T-helper 22 cell (primary cell): ENCODE results near the gene HRH1.
"Not testable (repeated sequence)": the region's sequence is repeated elsewhere in the genome, so short reads cannot be mapped to it uniquely, and the experiment has no call there.

ENCODE experiments used
- DNase-seq: peaks from one replicate; pipeline ENCODE4 v3.0.0-alpha.2; 2020; ENCODE audit warnings: low read depth

The HRH1 gene

GRCh38 chr3:11154036-11154952 lies at the start of gene HRH1:
Gene HRH1, plus strand, starts transcription at chr3:11154493. Its CDS starts 104,545 bp downstream, at chr3:11259038.
- no peak for DNase-seq

- DNase-seq = not testable (repeated sequence)
Observed at GRCh38 chr3:11113316-11113715, 41.0 kb upstream of the HRH1 start.

GRCh38 chr3:11115548-11115947 lies 38.7 kb upstream of the HRH1 start:
- DNase-seq = no peak

GRCh38 chr3:11116336-11117059 lies 37.8 kb upstream of the HRH1 start:
- DNase-seq = no peak

GRCh38 chr3:11117591-11117990 lies 36.7 kb upstream of the HRH1 start:
- no peak for DNase-seq

GRCh38 chr3:11118181-11118682 lies 36.1 kb upstream of the HRH1 start:
- no peak for DNase-seq

- no peak for DNase-seq
Observed at GRCh38 chr3:11120091-11120805, 34.0 kb upstream of the HRH1 start.

- no peak for DNase-seq
Observed at GRCh38 chr3:11126653-11127052, 27.6 kb upstream of the HRH1 start.

GRCh38 chr3:11128682-11129632 lies 25.3 kb upstream of the HRH1 start:
- no peak for DNase-seq

- DNase-seq = no peak
Observed at GRCh38 chr3:11130385-11130784, 23.9 kb upstream of the HRH1 start.

GRCh38 chr3:11131371-11131770 lies 22.9 kb upstream of the HRH1 start:
- DNase-seq = no peak

GRCh38 chr3:11131886-11132285 lies 22.4 kb upstream of the HRH1 start:
- not testable (repeated sequence) for DNase-seq

- DNase-seq = no peak
Observed at GRCh38 chr3:11132861-11133260, 21.4 kb upstream of the HRH1 start.

GRCh38 chr3:11134794-11135193 lies 19.5 kb upstream of the HRH1 start:
- DNase-seq = no peak

- no peak for DNase-seq
Observed at GRCh38 chr3:11136116-11136515, 18.2 kb upstream of the HRH1 start.

- DNase-seq = no peak
Observed at GRCh38 chr3:11136830-11137626, 17.3 kb upstream of the HRH1 start.

- no peak for DNase-seq
Observed at GRCh38 chr3:11137627-11137959, 16.7 kb upstream of the HRH1 start.

GRCh38 chr3:11138371-11138770 lies 15.9 kb upstream of the HRH1 start:
- no peak for DNase-seq

GRCh38 chr3:11140030-11140712 lies 14.1 kb upstream of the HRH1 start:
- no peak for DNase-seq

- DNase-seq = no peak
Observed at GRCh38 chr3:11140713-11141104, 13.6 kb upstream of the HRH1 start.
